OCI-M1 (cell line): ENCODE data around the gene TRMT1L.

Source experiments
- DNase-seq: peaks from one replicate; lab custom pipeline; 2025; lab: John Stamatoyannopoulos, UW

TRMT1L gene

DNA sequence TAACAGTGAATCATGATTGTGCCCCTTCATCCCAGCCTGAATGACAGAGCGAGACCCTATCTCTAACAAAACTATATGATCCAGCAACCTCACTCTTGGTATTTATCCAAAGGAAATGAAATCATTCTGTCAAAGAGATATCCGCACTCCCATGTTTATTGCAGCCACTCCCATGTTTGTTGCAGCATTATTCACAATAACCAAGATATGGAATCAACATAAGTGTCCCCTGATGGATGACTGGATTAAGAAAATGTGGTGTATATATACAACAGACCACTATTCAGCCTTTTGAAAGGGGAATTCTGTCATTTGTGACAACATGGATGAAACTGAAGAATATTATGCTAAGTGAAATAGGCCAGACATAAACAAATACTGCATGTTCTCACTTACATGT lies 44.4 kb downstream of the TRMT1L start:
- no peak for DNase-seq

DNA sequence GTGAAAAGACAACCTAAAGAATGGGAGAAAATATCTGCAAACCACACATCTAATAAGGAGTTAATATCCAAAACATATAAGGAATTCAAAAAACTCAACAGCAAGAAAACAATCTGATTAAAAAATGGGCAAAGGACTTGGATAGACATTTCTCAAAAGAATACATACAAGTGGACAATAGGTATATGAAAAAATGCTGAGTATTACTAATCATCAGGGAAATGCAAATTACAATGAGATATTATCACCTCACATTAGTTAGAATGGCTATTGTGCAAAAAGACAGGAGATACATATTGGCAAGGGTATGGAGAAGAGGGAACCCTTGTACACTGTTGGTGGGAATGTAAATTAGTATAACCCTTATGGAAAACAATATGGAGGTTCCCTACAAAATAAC lies 44.9 kb downstream of the TRMT1L start:
- no peak for DNase-seq

DNA sequence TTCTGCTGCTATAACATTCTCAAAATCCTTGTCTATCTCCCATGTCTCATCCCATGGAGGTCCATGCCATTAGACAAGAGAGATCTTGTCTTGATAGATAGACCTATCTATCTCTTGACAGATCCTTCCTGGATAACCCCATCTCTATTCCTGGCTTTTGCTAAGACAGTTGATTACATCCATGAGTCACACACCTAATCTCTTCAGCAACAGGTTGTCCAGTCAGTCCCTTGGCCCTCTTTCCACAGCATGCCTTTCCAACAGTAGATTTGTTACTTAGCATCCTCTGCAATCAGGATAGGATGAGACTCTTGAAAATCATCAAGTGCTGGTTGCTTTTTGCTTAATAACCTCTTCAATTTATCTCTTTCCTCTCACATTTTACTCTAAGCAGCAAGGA lies 46.6 kb downstream of the TRMT1L start:
- DNase-seq, result no peak

DNA sequence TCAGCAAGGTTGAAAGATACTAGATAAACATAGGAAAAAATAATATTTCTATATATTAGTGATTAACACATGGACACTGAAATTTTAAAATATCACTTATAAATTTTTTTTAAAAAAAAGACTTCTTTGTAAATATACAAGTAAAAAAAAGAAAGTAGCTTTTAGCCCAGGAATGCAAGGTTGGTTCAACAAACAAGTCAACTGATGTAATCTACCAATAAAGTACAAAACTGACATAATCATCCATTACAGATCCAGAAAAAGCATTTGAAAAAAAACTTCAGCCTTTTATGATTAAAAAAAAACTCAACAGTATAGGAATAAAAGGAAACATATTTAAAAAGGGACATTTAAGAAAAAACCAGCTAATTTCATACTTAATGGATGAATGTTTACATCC lies 48.4 kb downstream of the TRMT1L start:
- DNase-seq, result peak; percentile 47

DNA sequence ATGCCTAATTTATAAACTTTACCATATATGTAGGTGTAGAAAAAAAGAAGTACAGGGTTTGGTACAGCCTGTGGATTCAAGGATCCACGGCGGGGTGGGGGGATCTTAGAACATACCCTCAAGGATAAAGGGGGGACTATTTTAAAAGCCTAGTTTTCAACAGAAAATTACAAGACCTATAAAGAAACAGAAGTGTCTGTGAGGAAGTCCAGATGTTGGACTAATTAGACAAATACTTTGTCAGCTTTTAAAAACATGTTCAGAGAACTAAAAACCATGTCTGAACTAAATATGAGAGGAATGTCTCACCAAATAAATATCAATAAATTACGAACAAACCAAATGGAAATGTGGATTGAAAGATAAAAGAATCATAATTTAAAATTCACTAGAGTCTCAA lies 51.6 kb downstream of the TRMT1L start:
- DNase-seq, result no peak

DNA sequence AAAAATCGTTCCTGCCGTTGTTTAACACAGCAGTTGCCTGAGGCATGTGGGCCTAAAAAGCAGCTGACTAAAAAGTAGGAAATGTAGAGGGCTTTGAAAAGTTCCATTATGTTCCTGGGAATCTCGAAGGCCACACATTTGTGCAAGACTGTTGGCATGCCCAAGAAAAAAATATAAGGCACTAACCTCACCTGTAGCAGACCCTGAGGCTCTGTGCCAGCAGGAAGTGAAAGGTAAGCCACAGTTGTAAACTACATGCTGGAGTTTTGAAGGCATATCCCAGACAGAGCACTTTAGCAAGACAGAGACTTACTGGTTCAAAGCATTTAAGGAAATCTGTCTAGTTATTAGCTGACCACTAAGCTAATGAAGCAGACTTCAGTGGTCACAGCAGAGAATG lies 52.7 kb downstream of the TRMT1L start:
- DNase-seq, result no peak

DNA sequence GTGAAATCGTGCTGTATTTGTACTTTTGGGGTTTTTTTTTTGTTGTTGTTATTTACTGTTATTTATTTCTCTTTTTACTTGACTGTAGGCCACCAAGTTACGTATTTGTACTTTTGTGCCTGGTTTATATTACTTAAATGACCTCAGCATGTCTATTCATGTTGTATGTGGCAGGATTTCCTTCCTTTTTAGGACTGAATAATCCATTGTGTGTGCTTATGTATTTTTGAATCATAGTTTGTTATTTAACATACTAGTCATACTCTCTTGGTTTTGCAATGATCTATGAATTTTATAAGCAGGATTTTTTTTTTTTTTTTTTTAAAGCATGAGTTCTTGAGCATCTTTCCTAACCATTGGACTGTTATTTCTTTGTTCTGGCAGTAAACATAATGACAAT lies 60.2 kb downstream of the TRMT1L start:
- DNase-seq, result no peak

DNA sequence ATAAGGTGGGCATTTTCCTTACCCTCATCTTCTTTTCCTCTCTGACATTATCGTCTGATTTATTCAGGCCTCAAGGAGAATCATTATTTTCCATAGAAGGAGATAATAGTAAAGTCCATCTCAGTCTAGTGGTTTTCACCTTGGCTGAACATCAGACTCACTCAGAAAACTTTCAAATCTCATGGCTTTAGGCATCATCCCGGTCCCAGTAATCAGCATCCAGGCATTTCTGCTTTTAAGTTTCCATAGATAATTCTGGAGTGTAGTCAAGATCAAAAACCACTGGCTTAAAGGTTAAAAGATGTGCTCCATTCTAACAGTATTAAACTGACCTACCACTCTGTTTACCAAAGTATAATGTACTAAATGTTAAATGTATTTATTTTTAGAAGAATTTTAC lies 62.0 kb downstream of the TRMT1L start:
- DNase-seq, result no peak

DNA sequence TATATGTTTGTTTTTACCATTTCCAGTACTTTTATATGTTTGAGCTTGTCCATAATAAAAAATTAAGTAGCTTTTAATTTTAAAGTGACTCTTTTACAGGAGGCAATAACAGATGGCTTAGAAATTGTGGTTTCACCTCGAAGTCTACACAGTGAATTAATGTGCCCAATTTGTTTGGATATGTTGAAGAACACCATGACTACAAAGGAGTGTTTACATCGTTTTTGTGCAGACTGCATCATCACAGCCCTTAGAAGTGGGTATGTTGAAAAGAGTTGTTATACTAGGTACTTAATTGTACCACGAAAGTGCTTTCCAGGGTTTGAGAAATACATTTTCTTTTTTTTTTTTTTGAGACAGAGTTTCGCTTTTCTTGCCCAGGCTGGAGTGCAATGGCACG lies 65.3 kb downstream of the TRMT1L start:
- DNase-seq, result no peak

DNA sequence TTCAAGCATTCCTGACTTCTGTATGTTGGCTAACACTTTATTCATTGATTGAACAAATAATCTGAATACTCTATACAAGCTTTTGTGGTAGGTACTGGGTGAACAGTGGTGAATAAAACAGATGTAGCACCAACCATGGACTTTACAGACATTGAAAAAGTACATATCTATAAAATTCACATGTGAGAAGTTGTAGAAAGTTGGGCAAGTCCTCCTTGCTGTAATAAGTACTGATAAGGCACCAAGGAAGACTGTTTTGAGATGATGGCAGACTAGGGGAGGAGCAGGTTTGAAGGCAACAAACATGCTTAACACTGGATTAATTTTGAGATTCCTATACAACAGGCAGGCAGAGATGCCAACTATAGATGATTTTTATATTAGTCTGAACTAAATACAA lies 69.0 kb downstream of the TRMT1L start:
- no peak for DNase-seq

DNA sequence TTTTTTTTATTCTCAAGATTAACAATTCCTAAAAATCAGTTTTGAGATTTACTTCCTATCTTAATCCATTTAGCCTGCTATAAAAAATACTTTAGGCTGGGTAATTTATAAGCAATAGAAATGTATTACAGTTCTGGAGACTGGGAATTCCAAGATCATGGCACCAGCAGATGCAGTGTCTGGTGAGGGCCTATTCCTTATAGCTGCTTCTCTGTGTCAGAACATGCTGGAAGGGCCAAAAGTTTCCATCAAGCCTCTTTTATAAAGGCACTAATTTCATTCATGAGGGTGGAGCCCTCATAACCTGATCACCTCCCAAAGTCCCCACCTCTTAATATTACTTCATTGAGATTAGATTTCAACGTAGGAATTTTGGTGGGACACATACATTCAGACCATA lies 69.7 kb downstream of the TRMT1L start:
- DNase-seq, result no peak

DNA sequence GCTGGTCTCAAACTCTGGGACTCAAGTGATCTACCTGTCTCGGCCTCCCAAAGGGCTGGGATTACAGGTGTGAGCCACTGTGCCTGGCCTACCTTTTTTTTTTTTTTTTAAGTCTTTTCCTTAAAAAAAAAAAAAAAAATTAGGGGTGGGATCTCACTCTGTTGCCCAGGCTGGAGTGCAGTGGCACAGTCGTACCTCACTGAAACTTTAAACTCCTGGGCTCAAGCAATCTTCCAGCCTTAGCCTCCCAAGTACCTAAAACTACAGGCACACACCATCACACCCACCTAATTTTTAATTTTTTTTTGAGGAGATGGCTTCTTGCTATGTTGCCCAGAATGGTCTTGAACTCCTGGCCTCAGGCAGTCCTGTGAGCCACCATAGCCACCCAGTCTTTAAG lies 72.9 kb downstream of the TRMT1L start:
- no peak for DNase-seq

DNA sequence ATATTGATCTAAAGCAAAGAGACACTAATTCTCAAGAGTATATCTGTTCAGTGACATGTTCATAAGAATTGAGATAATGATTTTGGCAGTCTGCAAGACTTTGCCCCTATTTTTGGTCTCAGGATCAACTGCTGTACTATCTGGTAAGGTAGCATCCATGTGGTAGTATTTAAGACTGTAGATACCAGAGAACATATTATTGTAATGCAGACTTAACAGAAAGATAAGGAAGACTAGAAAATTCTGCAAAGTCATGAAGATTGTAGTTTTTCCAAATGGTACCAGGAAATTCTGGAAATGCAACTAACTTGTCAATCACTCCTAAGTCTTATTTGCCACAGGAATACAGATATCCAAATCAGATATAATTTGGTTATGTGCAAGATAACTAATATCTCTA lies 76.3 kb downstream of the TRMT1L start:
- peak; percentile 51 for DNase-seq

DNA sequence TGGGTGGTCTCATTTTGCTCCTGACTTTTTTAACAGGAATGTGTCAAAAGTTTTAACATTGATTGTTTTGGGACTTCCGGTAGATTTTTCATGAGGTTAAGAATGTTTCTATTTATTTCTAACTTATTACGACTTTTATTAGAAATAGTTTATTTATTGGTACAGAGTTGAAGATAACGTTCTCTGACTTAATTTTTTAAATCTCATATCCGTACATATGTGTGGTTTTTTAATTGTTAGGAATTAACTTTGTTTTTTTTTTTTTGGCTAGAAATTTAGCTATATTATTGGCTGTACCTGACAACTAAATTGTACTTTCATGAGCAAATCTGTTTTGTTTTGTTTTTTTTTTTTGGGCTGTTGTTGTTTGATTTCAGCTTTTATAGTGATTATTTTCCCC lies 79.4 kb downstream of the TRMT1L start:
- DNase-seq, result no peak

DNA sequence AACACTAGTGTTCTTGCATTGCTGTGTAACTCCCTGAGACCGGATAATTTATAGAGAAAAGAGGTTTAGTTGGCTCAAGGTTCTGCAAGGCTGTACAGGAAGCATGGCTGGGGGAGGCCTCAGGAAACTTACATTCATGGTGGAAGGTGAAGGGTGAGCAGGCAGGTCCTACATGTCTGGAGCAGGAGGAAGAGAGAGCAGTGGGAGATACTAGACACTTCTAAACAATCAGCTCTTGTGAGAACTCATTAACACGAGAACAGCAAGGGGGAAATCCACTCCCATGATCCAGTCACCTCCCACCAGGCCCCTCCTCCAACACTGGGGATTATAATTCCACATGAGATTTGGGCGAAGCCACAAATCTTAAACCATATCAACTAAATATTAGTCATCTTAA lies 81.3 kb downstream of the TRMT1L start:
- DNase-seq, result no peak

DNA sequence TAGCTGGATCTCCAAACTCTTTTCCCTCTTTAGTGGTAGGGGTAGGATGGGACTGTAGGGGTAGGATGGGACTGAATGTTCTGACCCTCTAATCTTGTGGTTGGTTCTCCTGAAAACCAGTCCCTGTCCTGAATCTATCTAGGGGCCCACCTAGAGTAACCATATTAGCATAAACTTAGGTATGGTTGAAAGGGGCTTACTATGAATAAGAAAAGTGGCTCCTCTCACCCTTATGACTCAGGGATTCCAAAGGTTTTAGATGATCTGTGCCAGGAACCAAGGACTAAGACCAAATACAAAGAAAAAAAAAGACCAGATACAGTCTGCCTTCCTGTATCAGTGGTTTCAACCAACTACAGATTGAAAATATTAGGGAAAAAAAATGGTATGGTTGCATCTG lies 82.4 kb downstream of the TRMT1L start:
- no peak for DNase-seq

DNA sequence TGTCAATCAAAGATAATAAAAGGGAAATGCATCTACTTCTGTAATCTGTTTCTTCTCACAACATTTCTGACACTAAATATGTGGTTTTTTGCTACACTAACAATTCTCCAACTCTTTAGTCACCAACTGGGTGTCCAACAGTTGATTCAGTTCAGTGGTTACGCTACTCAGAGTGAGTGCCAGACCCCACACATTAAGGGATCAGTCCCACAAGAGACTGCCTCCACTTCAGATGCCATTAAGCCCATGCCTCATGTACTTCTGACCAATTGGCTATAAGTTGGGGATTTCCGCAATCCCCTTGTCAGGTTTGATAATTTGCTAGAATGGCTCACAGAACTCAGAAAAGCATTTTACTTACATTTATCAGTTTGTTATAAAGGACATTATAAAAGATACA lies 83.0 kb downstream of the TRMT1L start:
- no peak for DNase-seq

DNA sequence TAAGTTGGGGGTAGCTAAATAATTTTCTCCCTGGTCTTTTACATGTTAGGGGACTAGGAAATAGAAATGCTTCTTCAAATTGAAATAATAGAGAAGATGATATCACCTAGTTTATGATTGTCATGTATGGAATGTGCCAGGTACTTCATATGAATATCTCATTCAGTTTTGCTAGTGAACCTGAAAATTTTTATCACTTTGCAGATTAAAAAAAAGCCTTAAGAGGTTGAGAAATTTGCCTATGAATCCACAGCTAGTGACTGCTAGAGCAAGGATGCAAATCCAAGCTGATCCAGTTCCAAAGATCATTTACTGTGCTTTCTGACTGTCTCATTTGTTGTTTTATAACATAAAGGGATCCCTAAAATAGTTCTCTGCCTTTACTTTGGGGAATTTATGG lies 86.7 kb downstream of the TRMT1L start:
- DNase-seq, result no peak

DNA sequence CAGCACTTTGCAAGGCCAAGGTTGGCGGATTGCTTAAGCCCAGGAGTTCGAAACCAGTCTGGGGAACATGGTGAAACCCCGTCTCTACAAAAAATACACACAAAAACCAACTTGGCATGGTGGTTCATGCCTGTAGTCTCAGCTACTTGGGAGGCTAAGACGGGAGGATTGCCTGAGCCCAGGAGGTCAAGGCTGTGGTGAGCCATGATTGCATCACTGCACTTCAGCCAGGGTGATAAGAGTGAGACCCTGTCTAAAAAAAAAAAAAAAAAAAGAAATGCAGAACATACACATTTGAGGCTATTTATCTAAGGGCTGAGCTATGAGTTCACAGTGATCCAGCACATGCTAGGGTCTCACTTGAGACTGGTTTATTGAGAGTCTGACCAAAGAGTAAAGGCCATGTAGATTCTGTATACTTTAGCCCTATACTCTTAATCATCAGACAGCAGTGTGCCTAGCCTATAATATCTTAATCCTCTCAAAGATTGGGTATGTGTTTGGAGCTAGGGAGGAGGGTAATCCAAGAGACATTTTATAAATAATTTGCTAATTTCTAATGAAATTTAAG lies 87.5 kb downstream of the TRMT1L start:
- DNase-seq, result peak; percentile 85

DNA sequence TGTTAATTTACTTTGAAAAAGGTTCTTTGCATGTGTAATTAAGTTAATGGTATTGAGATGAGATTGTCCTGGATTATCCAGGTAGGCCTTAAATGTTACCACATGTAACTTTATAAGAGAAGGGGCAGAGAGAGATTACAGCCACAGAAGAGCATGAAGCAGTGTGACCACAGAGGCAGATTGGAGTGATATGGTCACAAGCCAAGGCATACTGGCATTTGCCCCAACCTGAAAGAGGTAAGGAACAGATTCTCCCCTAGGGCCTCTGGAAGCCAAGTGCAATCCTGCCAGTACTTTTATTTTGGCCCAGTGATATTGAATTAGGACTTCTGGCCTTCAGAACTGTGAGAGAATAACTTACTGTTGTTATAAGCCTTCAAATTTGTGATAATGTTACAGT lies 88.4 kb downstream of the TRMT1L start:
- peak; percentile 33 for DNase-seq
